GM18868 (cell line): ENCODE measurements around the gene PRPF40B.
A peak's percentile ranks its signal among the peaks of the same experiment; 100 is the strongest.

Experiments
- ATAC-seq: cut with Tn5 transposase; IDR thresholded peaks from one replicate; pipeline ENCODE4 v1.9.1; 2021; ENCODE audit warnings: mild to moderate bottlenecking, moderate library complexity; ENCODE audit not compliant: unreplicated experiment

The PRPF40B gene

DNA sequence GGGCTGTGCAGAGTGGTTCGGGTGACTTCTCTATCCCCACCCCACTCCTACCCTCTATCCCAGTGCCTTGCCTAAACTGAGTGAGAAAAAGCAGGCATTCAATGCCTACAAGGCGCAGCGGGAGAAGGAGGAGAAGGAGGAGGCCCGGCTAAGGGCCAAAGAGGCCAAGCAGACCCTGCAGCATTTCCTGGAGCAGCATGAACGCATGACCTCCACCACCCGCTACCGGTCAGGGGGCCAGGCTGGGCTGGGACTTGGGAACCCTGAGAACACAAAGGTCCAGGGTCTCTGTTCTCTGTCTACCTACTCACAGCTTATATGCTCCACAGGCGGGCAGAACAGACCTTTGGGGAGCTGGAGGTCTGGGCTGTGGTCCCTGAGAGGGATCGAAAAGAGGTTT is 11.7 kb downstream of the PRPF40B start:
- no peak for ATAC-seq

DNA sequence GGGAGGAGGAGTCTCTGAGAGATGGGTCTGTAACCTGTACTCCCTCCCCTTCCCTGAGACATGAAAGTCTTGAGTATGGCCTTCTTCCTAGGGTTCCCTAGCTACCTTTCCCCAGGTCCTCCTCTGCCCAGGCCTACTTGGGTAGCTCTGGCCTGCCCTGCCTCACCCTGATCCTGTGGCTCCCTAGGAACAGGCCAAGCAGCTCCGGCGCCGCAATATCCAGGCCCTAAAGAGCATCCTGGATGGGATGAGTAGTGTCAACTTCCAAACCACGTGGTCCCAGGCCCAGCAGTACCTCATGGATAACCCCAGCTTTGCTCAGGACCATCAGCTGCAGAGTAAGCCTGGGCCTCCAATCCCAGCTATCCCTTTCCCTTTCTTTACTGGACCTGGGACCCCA is 12.3 kb downstream of the PRPF40B start:
- no peak for ATAC-seq

DNA sequence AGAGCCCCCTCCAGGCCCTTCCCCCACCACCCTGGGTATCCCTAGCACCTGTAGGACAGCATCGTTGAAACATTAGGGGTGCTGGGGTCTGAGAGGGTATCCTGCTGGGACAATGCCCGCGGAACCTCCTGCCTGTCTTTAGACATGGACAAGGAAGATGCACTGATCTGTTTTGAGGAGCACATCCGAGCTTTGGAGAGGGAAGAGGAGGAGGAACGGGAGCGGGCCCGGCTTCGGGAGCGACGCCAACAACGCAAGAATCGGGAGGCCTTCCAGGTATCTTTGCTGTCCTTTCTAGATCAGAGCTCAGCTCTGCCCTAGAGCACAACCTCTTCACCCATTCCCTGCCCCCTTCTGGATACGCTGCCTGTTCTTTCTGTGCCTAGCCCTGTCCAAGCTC is 13.2 kb downstream of the PRPF40B start:
- ATAC-seq = no peak

- ATAC-seq = peak; percentile 77
These were observed 13.8 kb downstream of the PRPF40B start for GRCh38 chr12:49636979-49637755.

DNA sequence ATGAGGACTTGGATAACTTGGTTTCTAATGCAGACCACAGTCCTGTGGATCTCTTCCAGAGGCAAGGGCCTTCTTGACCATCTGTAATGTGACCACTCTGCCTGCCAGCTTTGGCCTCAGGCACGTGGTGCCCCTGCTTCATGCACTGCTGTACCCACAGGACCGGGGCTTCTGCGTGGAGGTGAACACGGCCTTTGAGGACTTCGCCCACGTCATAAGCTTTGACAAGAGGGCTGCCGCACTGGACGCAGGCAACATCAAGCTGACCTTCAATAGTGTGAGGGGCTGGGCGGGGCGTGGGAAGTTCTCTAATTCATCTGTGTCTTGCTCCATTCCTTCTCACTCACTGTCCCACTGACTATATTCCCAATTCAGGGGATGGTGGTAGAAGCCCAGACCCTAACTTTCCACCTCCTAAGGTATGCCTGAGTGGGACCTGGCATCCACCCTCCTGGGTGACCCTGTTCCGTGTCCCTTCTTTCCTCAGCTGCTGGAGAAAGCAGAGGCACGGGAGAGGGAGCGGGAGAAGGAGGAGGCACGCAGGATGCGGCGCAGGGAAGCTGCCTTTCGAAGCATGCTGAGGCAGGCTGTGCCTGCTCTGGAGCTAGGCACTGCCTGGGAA is 18.5 kb downstream of the PRPF40B start:
- no peak for ATAC-seq

DNA sequence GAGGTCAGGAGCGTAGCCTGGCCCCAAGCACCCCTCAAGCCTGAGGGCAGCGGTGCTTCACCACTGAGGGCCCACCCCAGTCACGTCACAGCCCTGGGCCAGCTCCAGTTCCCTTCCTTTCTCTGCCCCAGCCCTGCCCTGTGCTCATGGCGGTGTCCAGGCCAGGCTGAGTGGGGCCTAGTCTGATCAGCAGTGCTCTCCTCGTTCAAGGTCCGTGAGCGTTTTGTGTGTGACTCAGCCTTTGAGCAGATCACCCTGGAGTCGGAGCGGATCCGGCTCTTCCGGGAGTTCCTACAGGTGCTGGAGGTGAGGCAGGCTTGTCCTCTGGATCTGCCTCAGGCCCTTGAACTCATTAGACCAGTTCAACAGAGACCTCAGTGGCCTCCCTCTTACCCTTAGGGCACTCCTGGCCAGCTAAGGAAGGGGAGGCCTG is 19.0 kb downstream of the PRPF40B start:
- ATAC-seq = no peak

DNA sequence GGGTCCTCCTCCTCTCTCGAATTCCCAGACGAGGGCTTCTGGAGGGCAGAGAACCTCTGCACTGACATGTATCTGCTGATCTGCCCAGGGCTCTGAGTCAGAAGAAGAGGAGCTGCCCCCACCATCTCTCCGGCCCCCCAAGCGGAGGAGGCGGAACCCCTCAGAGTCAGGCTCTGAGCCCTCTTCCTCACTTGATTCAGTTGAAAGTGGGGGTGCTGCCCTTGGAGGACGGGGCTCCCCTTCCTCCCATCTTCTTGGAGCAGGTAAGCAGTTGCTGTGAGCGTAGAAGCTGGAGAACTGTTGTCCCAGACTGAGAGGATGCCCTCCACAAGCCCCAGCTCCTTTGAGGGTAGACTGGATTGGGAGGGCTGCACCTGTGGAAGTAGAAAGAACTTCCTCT is 19.8 kb downstream of the PRPF40B start:
- ATAC-seq = no peak

GRCh38 chr12:49643961-49644619 is 20.7 kb downstream of the PRPF40B start:
- ATAC-seq = no peak

DNA sequence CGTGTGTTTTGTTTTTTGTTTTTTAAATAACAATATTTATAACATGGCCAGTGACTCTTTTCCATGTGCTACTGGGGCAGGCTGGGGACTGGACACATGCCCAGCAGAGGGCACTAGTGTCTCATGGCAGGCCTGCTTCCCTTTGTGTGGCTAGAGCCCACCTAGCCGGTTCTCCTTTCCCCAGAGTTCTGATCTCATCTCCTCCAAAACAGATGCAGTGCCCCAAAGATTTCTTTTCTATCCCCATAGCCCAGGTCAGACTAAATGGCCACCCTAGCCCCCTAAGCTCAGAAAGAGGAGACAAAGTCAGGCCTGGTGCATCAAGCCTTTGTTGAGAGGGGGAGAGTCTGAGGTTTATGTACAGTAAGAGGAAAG is 21.2 kb downstream of the PRPF40B start:
- no peak for ATAC-seq

- no peak for ATAC-seq
These were observed 22.0 kb downstream of the PRPF40B start for GRCh38 chr12:49645146-49646039.

DNA sequence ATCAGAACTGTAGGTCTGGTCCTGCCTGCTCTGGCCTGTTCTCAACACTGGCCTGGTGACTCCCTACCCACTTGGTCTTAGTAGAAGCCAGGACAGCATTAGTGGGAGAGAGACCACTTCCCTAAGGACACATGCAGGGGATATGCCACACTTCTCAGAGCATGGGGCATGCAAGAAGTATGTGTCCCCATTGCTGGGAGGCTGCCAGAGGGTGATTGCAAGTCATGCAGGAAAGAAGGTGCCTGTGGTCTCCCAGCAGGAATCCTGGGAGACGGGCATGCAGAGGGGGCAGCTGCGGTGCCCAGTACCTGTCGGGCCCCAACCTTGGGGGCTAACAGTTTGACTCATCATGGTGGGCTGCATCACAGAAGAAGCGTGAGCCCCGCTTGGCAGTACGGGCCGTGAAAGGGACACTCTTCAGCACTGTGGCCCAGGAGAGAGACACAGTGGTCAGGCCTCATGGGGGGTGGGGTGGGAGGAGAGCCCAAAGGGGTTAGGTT is 23.0 kb downstream of the PRPF40B start:
- no peak for ATAC-seq

DNA sequence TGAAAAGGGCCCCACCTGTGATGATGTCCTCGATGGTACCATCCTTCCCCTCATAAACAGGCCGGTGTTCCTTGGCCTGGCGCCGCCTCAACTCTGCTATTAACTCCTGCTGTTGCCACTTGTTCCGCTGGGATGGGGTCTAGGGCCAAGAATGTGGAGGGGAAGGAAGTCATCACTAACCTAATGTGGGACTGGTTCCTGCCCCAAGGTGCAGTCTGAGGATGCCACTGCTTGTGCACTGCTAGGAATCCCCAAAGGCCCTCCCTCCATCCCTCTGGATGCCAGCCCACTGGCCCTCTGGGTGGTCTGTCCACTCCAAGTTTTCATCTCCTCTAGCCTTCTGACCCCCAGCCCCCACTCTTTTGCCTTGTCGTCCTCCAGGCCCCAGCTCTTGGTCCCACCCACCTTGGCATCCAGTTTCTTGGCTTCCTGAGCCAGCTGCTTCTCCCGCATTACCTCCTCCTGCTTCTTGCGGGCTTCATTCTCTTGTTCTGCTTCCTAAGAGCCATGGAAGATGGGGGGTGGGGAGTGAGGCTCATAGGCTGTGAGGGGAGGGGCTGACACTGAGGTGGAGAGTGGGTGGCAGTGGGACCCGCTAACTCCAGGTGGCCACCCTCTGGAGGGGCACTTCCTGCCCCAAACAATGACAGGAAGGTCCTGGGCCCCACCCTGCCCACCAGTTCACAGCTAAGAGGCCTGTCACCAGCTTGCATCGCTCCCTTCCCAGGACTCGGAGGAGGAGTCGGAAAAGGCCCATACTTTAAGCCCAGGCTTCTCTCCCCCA is 23.7 kb downstream of the PRPF40B start:
- no peak for ATAC-seq

DNA sequence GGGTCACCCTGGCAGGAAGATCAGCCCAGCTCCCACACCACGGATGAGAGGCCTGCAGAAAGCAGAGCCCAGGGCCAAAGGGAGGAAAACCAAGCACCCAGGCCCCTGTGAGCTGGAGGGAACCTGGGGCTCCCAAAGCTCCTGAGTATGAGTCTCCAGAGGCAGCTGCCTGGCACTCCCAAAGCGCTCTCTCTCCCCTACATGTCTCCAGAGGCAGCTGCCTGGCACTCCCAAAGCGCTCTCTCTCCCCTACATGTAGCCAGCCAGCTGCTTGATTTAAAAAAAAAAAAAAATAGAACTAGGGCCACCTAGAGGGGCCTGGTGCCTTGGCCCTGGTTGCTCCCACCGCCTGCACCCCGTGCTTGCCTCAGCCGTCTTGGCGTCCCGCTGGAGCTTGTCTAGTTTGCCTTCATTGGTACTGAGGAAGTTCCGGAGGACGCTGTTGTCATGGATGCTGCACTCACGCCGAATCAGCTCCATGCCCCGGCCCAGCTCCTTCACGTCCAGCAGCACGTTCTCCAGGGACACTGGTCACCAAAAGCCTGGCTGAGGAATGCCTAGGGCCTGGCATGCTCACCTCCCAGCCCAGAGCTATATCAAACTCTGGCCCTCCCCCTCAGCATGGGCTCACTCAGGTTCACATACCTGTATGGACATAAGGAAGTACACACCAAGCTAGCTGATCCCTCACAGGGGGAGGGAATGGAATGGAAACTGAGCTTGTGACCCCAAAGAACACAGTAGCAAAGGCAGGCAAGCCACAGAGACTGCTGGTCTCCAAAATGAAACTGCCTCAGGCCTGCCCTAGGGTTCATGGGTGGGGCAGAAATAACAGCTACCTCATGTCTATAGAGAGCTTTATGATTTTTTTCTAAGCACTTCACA is 24.7 kb downstream of the PRPF40B start:
- no peak for ATAC-seq

DNA sequence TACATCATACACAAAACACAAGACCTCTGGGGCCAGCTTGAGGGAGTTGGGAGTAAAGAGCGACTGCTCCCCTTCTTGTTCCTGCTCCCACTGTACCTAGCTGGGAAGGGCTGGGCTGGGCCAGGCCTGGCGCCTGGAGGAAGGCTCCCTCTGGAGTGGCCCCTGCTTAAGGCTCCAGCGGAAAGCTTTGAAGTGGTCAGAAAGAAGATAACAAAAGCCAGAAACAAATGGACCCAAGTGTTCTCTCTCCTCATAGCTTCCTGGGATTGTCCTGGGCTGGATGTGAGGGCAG is 25.3 kb downstream of the PRPF40B start:
- no peak for ATAC-seq

DNA sequence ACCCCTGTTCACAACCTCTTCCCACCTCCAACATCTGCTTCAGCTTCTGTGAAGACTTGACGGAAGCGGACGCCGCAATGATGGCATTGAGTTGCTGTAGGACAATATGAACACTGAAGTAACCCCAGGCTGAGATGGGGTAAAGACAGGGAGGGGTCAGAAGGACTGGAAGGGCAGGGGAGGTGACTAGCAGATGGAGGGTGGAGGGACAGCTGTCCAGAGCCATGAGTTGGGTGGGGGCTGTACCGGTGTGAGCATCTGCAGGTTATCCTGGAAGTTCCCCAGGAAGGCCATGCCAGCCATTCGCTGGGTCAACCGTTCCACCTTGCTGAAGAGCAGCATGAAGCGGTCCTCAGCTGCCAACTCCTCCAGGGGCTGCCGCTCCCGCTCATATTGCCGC is 26.1 kb downstream of the PRPF40B start:
- no peak for ATAC-seq

GRCh38 chr12:49649892-49650291 is 26.5 kb downstream of the PRPF40B start:
- ATAC-seq = no peak

GRCh38 chr12:49651855-49652254 is 28.5 kb downstream of the PRPF40B start:
- ATAC-seq = no peak

DNA sequence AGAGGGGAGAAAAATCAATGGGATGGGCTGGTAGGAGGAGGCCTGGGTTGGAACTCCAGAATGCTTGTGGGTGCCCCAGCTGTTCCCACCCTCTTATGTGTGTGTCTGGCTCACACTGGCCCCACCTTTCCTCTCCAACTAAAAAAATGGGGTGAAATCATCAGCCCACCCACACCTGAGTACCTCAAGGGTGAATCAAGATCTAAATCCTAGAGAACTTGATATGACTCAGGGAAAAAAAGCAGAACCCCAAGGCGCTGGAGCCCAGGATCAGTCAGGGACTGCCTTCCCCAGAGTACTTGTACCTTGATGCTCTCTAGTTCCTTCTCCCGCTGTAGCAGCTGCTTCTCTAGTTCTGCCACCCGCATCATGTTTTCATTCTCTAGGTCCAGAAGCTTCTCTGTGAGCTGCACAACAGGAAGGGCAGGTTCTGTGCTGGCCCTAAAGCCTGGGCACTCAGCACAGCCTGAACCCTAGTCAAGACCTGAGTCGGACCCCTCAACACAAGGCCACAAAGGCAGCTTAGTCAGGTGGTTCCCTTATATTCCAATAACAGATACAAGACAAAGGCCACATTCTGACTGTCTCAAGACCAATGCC is 29.7 kb downstream of the PRPF40B start:
- no peak for ATAC-seq

GRCh38 chr12:49654715-49655114 is 31.4 kb downstream of the PRPF40B start:
- ATAC-seq = no peak
